OCI-LY3 (cell line): Measurements from ENCODE around the gene MRTFA.

Experiments used
- H2AFZ ChIP-seq: fragments of 200-600, 300-600 bp; shearing (Covaris generic); 2 replicates; pipeline ENCODE4 v1.6.0; 2014; ENCODE audit warnings: antibody characterized with exemption, low read depth, low read length
- H3K27ac ChIP-seq: fragments of 200-600, 300-600 bp; sonication (generic); 2 replicates; pipeline ENCODE4 v1.5.1; 2014; ENCODE audit warnings: mild to moderate bottlenecking, low read length, moderate library complexity, mixed read lengths
- H3K27me3 ChIP-seq: fragments of 200-600, 300-600 bp; sonication (generic); 2 replicates; pipeline ENCODE4 v1.6.1; 2014; ENCODE audit warnings: low read depth, low read length, mixed read lengths
- H3K36me3 ChIP-seq: fragments of 200-600, 300-600 bp; sonication (generic); replicated peaks from 2 replicates; pipeline ENCODE3; 2014; ENCODE audit warnings: low read depth, low read length, mixed read lengths
- H3K4me1 ChIP-seq: fragments of 300-600, 200-600 bp; sonication (generic); 2 replicates; pipeline ENCODE4 v1.6.1; 2014; ENCODE audit warnings: low read length, mixed read lengths
- H3K4me2 ChIP-seq: fragments of 200-600, 300-600 bp; sonication (generic); 2 replicates; pipeline ENCODE4 v1.6.1; 2014; ENCODE audit warnings: low read length, mixed read lengths
- H3K4me3 ChIP-seq: fragments of 300-600, 200-600 bp; sonication (generic); 2 replicates; pipeline ENCODE4 v1.5.1; 2014; ENCODE audit warnings: antibody characterized with exemption, mild to moderate bottlenecking, low read length, moderate library complexity
- H3K79me2 ChIP-seq: fragments of 300-600, 200-600 bp; shearing (Covaris generic); 2 replicates; pipeline ENCODE4 v1.6.1; 2014; ENCODE audit warnings: mild to moderate bottlenecking, low read length, mixed read lengths
- H3K9ac ChIP-seq: fragments of 300-600, 200-600 bp; shearing (Covaris generic); 2 replicates; pipeline ENCODE4 v1.6.0; 2014; ENCODE audit warnings: mild to moderate bottlenecking, low read length, moderate library complexity
- H3K9me3 ChIP-seq: fragments of 200-600, 300-600 bp; shearing (Covaris generic); 2 replicates; pipeline ENCODE4 v1.6.1; 2014; ENCODE audit warnings: low read length, mixed read lengths; ENCODE audit not compliant: insufficient read depth
- H4K20me1 ChIP-seq: fragments of 200-600, 300-600 bp; sonication (generic); 2 replicates; pipeline ENCODE4 v1.6.1; 2016; ENCODE audit warnings: low read length, mixed read lengths; ENCODE audit not compliant: insufficient read depth
- CTCF ChIP-seq: fragments of 200-600, 300-600 bp; sonication (generic); IDR thresholded peaks from 2 replicates; pipeline ENCODE4 v1.5.1; 2014; ENCODE audit warnings: antibody characterized with exemption, low read length, low read depth
- EZH2phosphoT487 ChIP-seq: fragments of 200-600 bp; shearing (Covaris generic); IDR thresholded peaks from 2 replicates; pipeline ENCODE4 v1.6.1; 2018; ENCODE audit warnings: antibody characterized with exemption, mixed run types, low read depth

The MRTFA gene

GRCh38 chr22:40671369-40671768 lies 34.9 kb upstream of the MRTFA start:
- Histone ChIP-seq H3K9ac (no peak overlapping the region), H3K9me3 (no peaks in the 10 kb centered on the region), H3K4me1 (peaks cover 10% of the 10 kb centered on the region), H3K27me3 (no peaks in the 10 kb centered on the region), H4K20me1 (no peaks in the 10 kb centered on the region), H3K36me3 (no peaks in the 10 kb centered on the region), H3K27ac (no peak overlapping the region), H3K4me2 (no peak overlapping the region), H3K79me2 (no peaks in the 10 kb centered on the region), H3K4me3 (no peak overlapping the region), H2AFZ (no peak overlapping the region)
- TF ChIP-seq CTCF (no peak), EZH2phosphoT487 (no peak)

- Histone ChIP-seq H3K79me2 (no peaks in the 10 kb centered on the region), H3K27ac (no peak overlapping the region), H3K9ac (no peak overlapping the region), H3K4me1 (peaks cover 10% of the 10 kb centered on the region), H3K27me3 (no peaks in the 10 kb centered on the region), H3K4me2 (no peak overlapping the region), H3K9me3 (no peaks in the 10 kb centered on the region), H3K36me3 (no peaks in the 10 kb centered on the region), H2AFZ (no peak overlapping the region), H4K20me1 (no peaks in the 10 kb centered on the region), H3K4me3 (no peak overlapping the region)
- TF ChIP-seq EZH2phosphoT487 (no peak), CTCF (no peak)
These were observed 33.5 kb upstream of the MRTFA start for GRCh38 chr22:40670058-40670457.

- H4K20me1 ChIP-seq, result no peaks in the 10 kb centered on the region
- H3K27ac ChIP-seq, result no peak overlapping the region
- H3K4me2 ChIP-seq, result peak overlapping the region; percentile 20
- peak overlapping the region; percentile 59 for H2AFZ ChIP-seq
- peaks cover 10% of the 10 kb centered on the region for H3K4me1 ChIP-seq
- H3K36me3 ChIP-seq, result no peaks in the 10 kb centered on the region
- H3K79me2 ChIP-seq, result no peaks in the 10 kb centered on the region
- TF ChIP-seq CTCF (no peak), EZH2phosphoT487 (no peak)
- H3K27me3 ChIP-seq, result no peaks in the 10 kb centered on the region
- no peaks in the 10 kb centered on the region for H3K9me3 ChIP-seq
- H3K4me3 ChIP-seq, result no peak overlapping the region
- H3K9ac ChIP-seq, result no peak overlapping the region
These were observed 32.3 kb upstream of the MRTFA start for GRCh38 chr22:40668611-40669411.

GRCh38 chr22:40666151-40666848 lies 29.8 kb upstream of the MRTFA start:
- no peak overlapping the region for H3K9ac ChIP-seq
- H4K20me1 ChIP-seq, result no peaks in the 10 kb centered on the region
- no peak overlapping the region for H2AFZ ChIP-seq
- H3K4me1 ChIP-seq, result peaks cover 10% of the 10 kb centered on the region
- H3K79me2 ChIP-seq, result no peaks in the 10 kb centered on the region
- H3K4me3 ChIP-seq, result no peak overlapping the region
- no peaks in the 10 kb centered on the region for H3K9me3 ChIP-seq
- TF ChIP-seq CTCF (no peak), EZH2phosphoT487 (no peak)
- H3K27ac ChIP-seq, result no peak overlapping the region
- H3K36me3 ChIP-seq, result no peaks in the 10 kb centered on the region
- no peaks in the 10 kb centered on the region for H3K27me3 ChIP-seq
- H3K4me2 ChIP-seq, result no peak overlapping the region
